Calu3 (cell line): Measurements from ENCODE around the gene PTPN14. TPM values are rescaled to one million over a fixed set of nuclear protein-coding genes. Genes with fewer than 3 reads are reported as not detected.
"Not testable (repeated sequence)": the region's sequence is repeated elsewhere in the genome, so short reads cannot be mapped to it uniquely, and the experiment has no call there.

Source experiments
- BruUV-seq: library from RNA; stranded (reverse); fragments of 400-500 nt; replicated peaks from 2 replicates; lab custom pipeline; 2021; lab: Mats Ljungman, UMichigan
- CTCF ChIA-PET: fragments of 300-600 bp; sonication (Branson Sonifier 250); formaldehyde crosslinking; loops from one replicate; lab custom pipeline; 2022; ENCODE audit warnings: antibody characterized with exemption; lab: Charles Lee
- DNase-seq: peaks from one replicate; pipeline ENCODE4 v3.0.0; 2022
- H3K27ac Mint-ChIP-seq: one replicate; pipeline ENCODE4 v1.8.0; 2022; ENCODE audit warnings: mixed read lengths; ENCODE audit not compliant: unreplicated experiment
- H3K27me3 Mint-ChIP-seq: one replicate; pipeline ENCODE4 v1.8.0; 2022; ENCODE audit warnings: mixed read lengths; ENCODE audit not compliant: unreplicated experiment
- H3K36me3 Mint-ChIP-seq: one replicate; pipeline ENCODE4 v1.8.0; 2022; ENCODE audit warnings: mild to moderate bottlenecking, moderate library complexity, mixed read lengths; ENCODE audit not compliant: insufficient read depth, unreplicated experiment
- H3K4me1 Mint-ChIP-seq: one replicate; pipeline ENCODE4 v1.8.0; 2022; ENCODE audit warnings: mild to moderate bottlenecking, low read depth, mixed read lengths; ENCODE audit not compliant: unreplicated experiment
- H3K4me3 Mint-ChIP-seq: one replicate; pipeline ENCODE4 v1.8.0; 2022; ENCODE audit warnings: mild to moderate bottlenecking, low read depth, moderate library complexity, mixed read lengths; ENCODE audit not compliant: unreplicated experiment
- H3K9me3 Mint-ChIP-seq: one replicate; pipeline ENCODE4 v1.8.0; 2022; ENCODE audit warnings: low read depth, mixed read lengths; ENCODE audit not compliant: unreplicated experiment
- CTCF ChIP-seq: fragments of 200-600 bp; IDR thresholded peaks from one replicate; pipeline ENCODE4 v1.8.0; 2022; ENCODE audit warnings: antibody characterized with exemption; ENCODE audit not compliant: unreplicated experiment
- intact Hi-C: fragments of 100-400 bp; cut with micrococcal nuclease; formaldehyde crosslinking; loops from one replicate; pipeline ENCODE4 v1.10.0; 2022; ENCODE audit not compliant: unreplicated experiment
- total RNA-seq: library from RNA; stranded (reverse); gene quantifications from 2 replicates; pipeline ENCODE4 v1.2.3, GENCODE V29; 2022

PTPN14 gene
- total RNA-seq, 1 experiment from 2014 or later, result 77.4 TPM

- H3K4me1 Mint-ChIP-seq, result peaks cover 73% of the 10 kb centered on the region
- CTCF ChIA-PET, result interaction anchor here (0.5 kb wide), 1 partner anchor 100 kb away, joined by 8 read pairs; no protein-coding TSS in a partner anchor
- H3K36me3 Mint-ChIP-seq, result peaks cover 6% of the 10 kb centered on the region
- H3K27ac Mint-ChIP-seq, result peak overlapping the region; percentile 32
- intact Hi-C loops, result no loop called here
- no peaks in the 10 kb centered on the region for H3K27me3 Mint-ChIP-seq
- TF ChIP-seq CTCF, result no peak
- DNase-seq, result no peak
- no peak overlapping the region for H3K4me3 Mint-ChIP-seq
- BruUV-seq, result no TSS peak
- H3K9me3 Mint-ChIP-seq, result no peaks in the 10 kb centered on the region
Observed at GRCh38 chr1:214496126-214496525, 55.3 kb downstream of the PTPN14 start.

GRCh38 chr1:214494706-214495105 is 56.7 kb downstream of the PTPN14 start:
- DNase-seq, result peak; percentile 23
- intact Hi-C loops, result no loop called here
- H3K4me3 Mint-ChIP-seq, result no peak overlapping the region
- peaks cover 13% of the 10 kb centered on the region for H3K36me3 Mint-ChIP-seq
- H3K27me3 Mint-ChIP-seq, result no peaks in the 10 kb centered on the region
- CTCF ChIA-PET, result interaction anchor here (0.5 kb wide), 1 partner anchor 13 kb away, joined by 4 read pairs; no protein-coding TSS in a partner anchor
- no peak overlapping the region for H3K27ac Mint-ChIP-seq
- H3K9me3 Mint-ChIP-seq, result no peaks in the 10 kb centered on the region
- no TSS peak for BruUV-seq
- TF ChIP-seq CTCF, result no peak
- peaks cover 73% of the 10 kb centered on the region for H3K4me1 Mint-ChIP-seq

- DNase-seq, BruUV-seq, intact Hi-C loops, H3K9me3 Mint-ChIP-seq, H3K27me3 Mint-ChIP-seq, H3K27ac Mint-ChIP-seq, CTCF ChIA-PET, H3K4me3 Mint-ChIP-seq: not testable (repeated sequence)
- peaks cover 73% of the 10 kb centered on the region for H3K4me1 Mint-ChIP-seq
- H3K36me3 Mint-ChIP-seq, result peaks cover 13% of the 10 kb centered on the region
Observed at GRCh38 chr1:214494179-214494578, 57.2 kb downstream of the PTPN14 start.

GRCh38 chr1:214493126-214493796 is 58.1 kb downstream of the PTPN14 start:
- no peak for TF ChIP-seq CTCF
- H3K9me3 Mint-ChIP-seq, result no peaks in the 10 kb centered on the region
- BruUV-seq, result no TSS peak
- peaks cover 19% of the 10 kb centered on the region for H3K36me3 Mint-ChIP-seq
- no peak overlapping the region for H3K27ac Mint-ChIP-seq
- intact Hi-C loops, result no loop called here
- no peak overlapping the region for H3K4me3 Mint-ChIP-seq
- peaks cover 75% of the 10 kb centered on the region for H3K4me1 Mint-ChIP-seq
- no peaks in the 10 kb centered on the region for H3K27me3 Mint-ChIP-seq
- DNase-seq, result no peak
- CTCF ChIA-PET, result no interaction called here
